GM19468 (cell line): ENCODE results near the gene TAF1A.

Experiments used
- ATAC-seq: cut with Tn5 transposase; IDR thresholded peaks from one replicate; pipeline ENCODE4 v1.9.1; 2021; ENCODE audit warnings: mild to moderate bottlenecking, moderate library complexity, moderate number of reproducible peaks; ENCODE audit not compliant: unreplicated experiment; ENCODE audit errors: extremely low read depth

TAF1A gene

GRCh38 chr1:222601257-222601656, 11.5 kb upstream of the TAF1A start:
- no peak for ATAC-seq

GRCh38 chr1:222600281-222600680, 10.5 kb upstream of the TAF1A start:
- no peak for ATAC-seq

- no peak for ATAC-seq
These were observed 7.0 kb upstream of the TAF1A start for GRCh38 chr1:222596696-222597095.

GRCh38 chr1:222594789-222595188, 5.1 kb upstream of the TAF1A start:
- ATAC-seq: no peak

GRCh38 chr1:222592171-222592570, 2.4 kb upstream of the TAF1A start:
- no peak for ATAC-seq

GRCh38 chr1:222588135-222588534, 1.6 kb downstream of the TAF1A start:
- ATAC-seq: no peak

GRCh38 chr1:222586842-222587241, 2.9 kb downstream of the TAF1A start:
- no peak for ATAC-seq

- ATAC-seq: peak; percentile 93
These were observed 6.7 kb downstream of the TAF1A start for GRCh38 chr1:222583079-222583478.

- ATAC-seq: no peak
These were observed 7.5 kb downstream of the TAF1A start for GRCh38 chr1:222582099-222582774.

GRCh38 chr1:222579316-222579715, 10.4 kb downstream of the TAF1A start:
- ATAC-seq: no peak

- ATAC-seq: no peak
These were observed 18.9 kb downstream of the TAF1A start for GRCh38 chr1:222570837-222571236.

- no peak for ATAC-seq
These were observed 28.1 kb downstream of the TAF1A start for GRCh38 chr1:222561656-222562055.

GRCh38 chr1:222557574-222557973, 32.2 kb downstream of the TAF1A start:
- ATAC-seq: no peak

- no peak for ATAC-seq
These were observed 32.6 kb downstream of the TAF1A start for GRCh38 chr1:222557148-222557547.

GRCh38 chr1:222555992-222556615, 33.6 kb downstream of the TAF1A start:
- ATAC-seq: no peak

GRCh38 chr1:222554177-222554576, 35.6 kb downstream of the TAF1A start:
- ATAC-seq: no peak

- no peak for ATAC-seq
These were observed 36.9 kb downstream of the TAF1A start for GRCh38 chr1:222552882-222553281.

GRCh38 chr1:222547944-222548671, 41.6 kb downstream of the TAF1A start, which contains the start of gene HHIPL2:
Gene HHIPL2, minus strand, starts transcription at chr1:222548104. Its CDS starts 60 bp downstream, at chr1:222548044.
- ATAC-seq: no peak

GRCh38 chr1:222547260-222547614, 42.5 kb downstream of the TAF1A start:
- ATAC-seq: no peak

GRCh38 chr1:222546548-222547259, 43.0 kb downstream of the TAF1A start:
- no peak for ATAC-seq

GRCh38 chr1:222546091-222546490, 43.6 kb downstream of the TAF1A start:
- ATAC-seq: no peak
